Measurements from ENCODE around the gene ERLEC1.
"Not testable (repeated sequence)": the region's sequence is repeated elsewhere in the genome, so short reads cannot be mapped to it uniquely, and the experiment has no call there.

Gene ERLEC1

GRCh38 chr2:53786705-53787613 is at the start of gene ERLEC1, which contains the start of gene ASB3:
ERLEC1 (plus strand) TSS chr2:53787044; CDS start chr2:53787211, 167 bp downstream.
ASB3 (minus strand) TSS chr2:53786953; CDS start chr2:53765572, 21,381 bp downstream.
- peak; percentile 85 to 88 for DNase-seq (ENCODE audit: low read depth in 2 of 2)

- no peak for DNase-seq (ENCODE audit: low read depth in 2 of 2)
These were observed 49.8 kb upstream of the ERLEC1 start for GRCh38 chr2:53737091-53737490.

- no peak for DNase-seq (ENCODE audit: low read depth in 2 of 2)
These were observed 47.8 kb upstream of the ERLEC1 start for GRCh38 chr2:53739032-53739431.

GRCh38 chr2:53740170-53740569 is 46.7 kb upstream of the ERLEC1 start:
- DNase-seq (ENCODE audit: low read depth in 2 of 2), result no peak

- no peak for DNase-seq (ENCODE audit: low read depth in 2 of 2)
These were observed 42.3 kb upstream of the ERLEC1 start for GRCh38 chr2:53744395-53745065.

GRCh38 chr2:53750041-53750768 is 36.6 kb upstream of the ERLEC1 start:
- no peak for DNase-seq (ENCODE audit: low read depth in 2 of 2)

- no peak for DNase-seq (ENCODE audit: low read depth in 2 of 2)
These were observed 35.1 kb upstream of the ERLEC1 start for GRCh38 chr2:53751728-53752127.

- DNase-seq (ENCODE audit: low read depth in 2 of 2), result no peak
These were observed 34.5 kb upstream of the ERLEC1 start for GRCh38 chr2:53752385-53752784.

- no peak for DNase-seq (ENCODE audit: low read depth in 2 of 2)
These were observed 33.8 kb upstream of the ERLEC1 start for GRCh38 chr2:53753041-53753440.

GRCh38 chr2:53755121-53755520 is 31.7 kb upstream of the ERLEC1 start:
- DNase-seq (ENCODE audit: low read depth in 2 of 2), result no peak

GRCh38 chr2:53756644-53757043 is 30.2 kb upstream of the ERLEC1 start:
- DNase-seq (ENCODE audit: low read depth in 2 of 2), result no peak

- not testable (repeated sequence) for DNase-seq (ENCODE audit: low read depth in 2 of 2)
These were observed 29.6 kb upstream of the ERLEC1 start for GRCh38 chr2:53757206-53757605.

- no peak for DNase-seq (ENCODE audit: low read depth in 2 of 2)
These were observed 21.1 kb upstream of the ERLEC1 start for GRCh38 chr2:53765767-53766166.

- peak; percentile 78 to 84 for DNase-seq (ENCODE audit: low read depth in 2 of 2)
These were observed 19.2 kb upstream of the ERLEC1 start, which contains the start of gene CHAC2 for GRCh38 chr2:53767405-53768241. CHAC2 (plus strand) TSS chr2:53767804; CDS start chr2:53767887, 83 bp downstream.

- DNase-seq (ENCODE audit: low read depth in 2 of 2), result no peak
These were observed 18.7 kb upstream of the ERLEC1 start for GRCh38 chr2:53768242-53768542.

- no peak for DNase-seq (ENCODE audit: low read depth in 2 of 2)
These were observed 17.4 kb upstream of the ERLEC1 start for GRCh38 chr2:53769318-53769945.

GRCh38 chr2:53770264-53770663 is 16.6 kb upstream of the ERLEC1 start:
- DNase-seq (ENCODE audit: low read depth in 2 of 2), result no peak

- no peak for DNase-seq (ENCODE audit: low read depth in 2 of 2)
These were observed 9.7 kb upstream of the ERLEC1 start for GRCh38 chr2:53777134-53777533.

GRCh38 chr2:53778536-53779162 is 8.2 kb upstream of the ERLEC1 start:
- DNase-seq (ENCODE audit: low read depth in 2 of 2), result no peak

GRCh38 chr2:53780056-53780455 is 6.8 kb upstream of the ERLEC1 start:
- DNase-seq (ENCODE audit: low read depth in 2 of 2), result no peak

Measured in stimulated activated CD8-positive, alpha-beta memory T cell treated with anti-CD3 and anti-CD28 coated beads, Interleukin-2, amount 100 ng/mL, for 48 hours (primary cell).